Upper lobe of left lung (tissue), 4 donors: ENCODE measurements around the gene SMPD1.

Experiments used
- POLR2A ChIP-seq, 4 donors: fragments of 450-650 bp; IDR thresholded peaks; one replicate each; pipeline ENCODE4 v1.5.1; 2016 to 2017; ENCODE audit warnings: antibody characterized with exemption in 4 of 4, mild to moderate bottlenecking in 2 of 4
- POLR2AphosphoS5 ChIP-seq, 2 donors: sonication (generic); formaldehyde crosslinking; IDR thresholded peaks; one replicate each; pipeline ENCODE4 v1.5.1; 2017; ENCODE audit warnings: antibody characterized with exemption in 2 of 2
- TF ChIP-seq, protein P1 (sequence below), 6 experiments: fragments of 450-650 bp in 4 of 6; fragments of 200-600 bp in 2 of 6; sonication (generic) in 2 of 6; IDR thresholded peaks; one replicate each; pipeline ENCODE4 v1.5.1; 2016 to 2019; ENCODE audit warnings: antibody characterized with exemption in 6 of 6

DNA sequence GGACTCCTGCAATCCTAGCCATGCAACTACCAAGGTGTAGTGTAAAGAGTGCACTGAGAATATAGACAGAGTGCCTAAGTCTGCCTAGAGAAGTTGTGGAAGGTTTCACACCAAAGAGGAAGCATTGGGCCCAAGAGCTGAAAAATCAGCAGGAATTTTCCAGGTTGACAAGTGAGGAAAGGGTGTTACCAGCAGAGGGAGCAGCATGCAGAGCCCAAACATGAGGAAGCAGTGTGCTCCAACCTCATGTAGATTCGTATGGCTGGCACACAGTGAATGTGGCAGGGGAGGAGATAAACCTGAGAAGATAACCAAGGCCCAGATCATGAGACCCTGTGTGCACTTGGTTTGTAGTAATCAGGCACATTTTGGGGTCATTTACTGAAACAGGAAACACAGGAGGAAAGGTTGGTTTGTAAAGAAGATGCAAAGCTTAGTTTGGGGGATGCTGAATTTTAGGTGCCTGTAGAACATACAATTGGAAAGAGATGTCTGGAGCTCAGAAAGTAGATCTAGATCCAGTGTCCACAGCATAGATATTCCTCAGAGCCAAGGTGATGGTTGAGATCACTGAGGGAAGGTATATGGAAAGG, 48.8 kb downstream of the SMPD1 start:
- TF ChIP-seq POLR2A (IDR thresholded peaks at IDR 0.05) (no peak), POLR2AphosphoS5 (IDR thresholded peaks at IDR 0.05) (no peak)
- TF ChIP-seq, protein P1, sequence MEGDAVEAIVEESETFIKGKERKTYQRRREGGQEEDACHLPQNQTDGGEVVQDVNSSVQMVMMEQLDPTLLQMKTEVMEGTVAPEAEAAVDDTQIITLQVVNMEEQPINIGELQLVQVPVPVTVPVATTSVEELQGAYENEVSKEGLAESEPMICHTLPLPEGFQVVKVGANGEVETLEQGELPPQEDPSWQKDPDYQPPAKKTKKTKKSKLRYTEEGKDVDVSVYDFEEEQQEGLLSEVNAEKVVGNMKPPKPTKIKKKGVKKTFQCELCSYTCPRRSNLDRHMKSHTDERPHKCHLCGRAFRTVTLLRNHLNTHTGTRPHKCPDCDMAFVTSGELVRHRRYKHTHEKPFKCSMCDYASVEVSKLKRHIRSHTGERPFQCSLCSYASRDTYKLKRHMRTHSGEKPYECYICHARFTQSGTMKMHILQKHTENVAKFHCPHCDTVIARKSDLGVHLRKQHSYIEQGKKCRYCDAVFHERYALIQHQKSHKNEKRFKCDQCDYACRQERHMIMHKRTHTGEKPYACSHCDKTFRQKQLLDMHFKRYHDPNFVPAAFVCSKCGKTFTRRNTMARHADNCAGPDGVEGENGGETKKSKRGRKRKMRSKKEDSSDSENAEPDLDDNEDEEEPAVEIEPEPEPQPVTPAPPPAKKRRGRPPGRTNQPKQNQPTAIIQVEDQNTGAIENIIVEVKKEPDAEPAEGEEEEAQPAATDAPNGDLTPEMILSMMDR (IDR thresholded peaks at IDR 0.05): peak in 5 of 6 experiments; percentile 34 to 64 (median 44)
